ENCODE data around the gene PAK1.
A peak's percentile ranks its signal among the peaks of the same experiment; 100 is the strongest.

PAK1 gene

DNA sequence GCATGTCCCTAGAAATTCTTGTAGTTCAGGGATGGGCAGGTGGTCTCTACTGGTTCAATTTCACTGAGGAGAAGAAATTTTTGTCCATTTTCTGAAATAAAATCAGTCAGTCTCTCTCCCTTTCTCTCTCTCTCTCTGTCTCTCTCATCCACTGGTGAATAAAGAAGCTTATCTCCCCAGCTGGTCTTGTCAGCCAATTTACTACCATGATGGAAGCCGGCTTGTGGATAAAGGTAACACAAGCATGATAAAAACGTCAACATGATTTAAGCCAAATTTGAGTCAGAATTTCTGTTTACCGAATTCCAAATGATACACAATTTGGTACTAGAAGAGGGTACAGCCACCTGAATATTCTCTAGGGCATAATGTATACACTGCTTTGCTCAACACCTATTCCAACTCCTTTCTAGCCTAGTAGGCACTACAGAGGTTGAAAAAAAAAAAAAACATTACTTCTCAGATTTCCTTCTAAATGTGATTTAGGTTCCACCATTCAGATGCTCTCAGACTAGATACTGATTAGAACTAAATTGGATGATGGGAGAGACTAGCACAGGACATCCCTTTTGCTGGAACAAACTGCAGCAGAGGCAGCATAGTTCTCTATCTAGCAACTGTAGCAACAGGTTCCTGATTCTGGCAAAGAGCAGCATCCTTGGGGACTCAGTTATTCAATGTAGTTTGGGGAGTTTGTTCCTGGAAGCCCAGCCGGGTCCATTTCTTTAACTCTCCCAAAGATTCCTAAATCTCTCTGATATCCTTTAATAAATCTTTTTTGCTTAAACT lies 18.8 kb downstream of the PAK1 start:
- Histone ChIP-seq H3K27me3 (replicated peaks; ENCODE audit: control insufficient read depth, insufficient read depth, low read length) (no peaks in the 10 kb centered on the region), H3K4me3 (replicated peaks; ENCODE audit: low read depth, low read length) (no peak overlapping the region), H3K36me3 (ENCODE audit: control insufficient read depth, insufficient read depth, low read length) (no peaks in the 10 kb centered on the region)
- DNase-seq (ENCODE audit: extremely low read depth, insufficient read length), result no peak
- TF ChIP-seq, protein P1, sequence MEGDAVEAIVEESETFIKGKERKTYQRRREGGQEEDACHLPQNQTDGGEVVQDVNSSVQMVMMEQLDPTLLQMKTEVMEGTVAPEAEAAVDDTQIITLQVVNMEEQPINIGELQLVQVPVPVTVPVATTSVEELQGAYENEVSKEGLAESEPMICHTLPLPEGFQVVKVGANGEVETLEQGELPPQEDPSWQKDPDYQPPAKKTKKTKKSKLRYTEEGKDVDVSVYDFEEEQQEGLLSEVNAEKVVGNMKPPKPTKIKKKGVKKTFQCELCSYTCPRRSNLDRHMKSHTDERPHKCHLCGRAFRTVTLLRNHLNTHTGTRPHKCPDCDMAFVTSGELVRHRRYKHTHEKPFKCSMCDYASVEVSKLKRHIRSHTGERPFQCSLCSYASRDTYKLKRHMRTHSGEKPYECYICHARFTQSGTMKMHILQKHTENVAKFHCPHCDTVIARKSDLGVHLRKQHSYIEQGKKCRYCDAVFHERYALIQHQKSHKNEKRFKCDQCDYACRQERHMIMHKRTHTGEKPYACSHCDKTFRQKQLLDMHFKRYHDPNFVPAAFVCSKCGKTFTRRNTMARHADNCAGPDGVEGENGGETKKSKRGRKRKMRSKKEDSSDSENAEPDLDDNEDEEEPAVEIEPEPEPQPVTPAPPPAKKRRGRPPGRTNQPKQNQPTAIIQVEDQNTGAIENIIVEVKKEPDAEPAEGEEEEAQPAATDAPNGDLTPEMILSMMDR (IDR thresholded peaks at IDR 0.05; ENCODE audit: insufficient read depth, low read length, poor library complexity, severe bottlenecking), result no peak

DNA sequence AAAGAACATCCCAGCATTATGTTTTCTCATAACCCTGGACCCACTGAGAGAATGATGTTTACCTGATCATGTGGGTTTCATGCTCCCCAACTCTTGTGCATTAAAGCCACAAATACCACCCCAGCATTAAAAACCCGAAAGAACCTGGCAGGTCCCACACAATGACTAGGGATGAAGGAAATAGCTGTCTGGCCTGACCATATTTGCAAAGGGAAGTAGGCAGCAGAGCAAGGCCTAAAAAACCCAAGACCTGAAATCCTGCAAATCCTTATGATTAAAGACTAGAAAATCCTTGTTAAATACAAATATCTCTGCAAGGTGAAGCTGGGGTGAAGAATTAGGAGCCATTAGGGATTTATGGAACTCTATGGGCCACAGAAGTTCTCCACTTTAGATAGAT lies 23.7 kb downstream of the PAK1 start:
- TF ChIP-seq, protein P1 (IDR thresholded peaks at IDR 0.05; ENCODE audit: insufficient read depth, low read length, poor library complexity, severe bottlenecking), result no peak
- Histone ChIP-seq H3K27me3 (replicated peaks; ENCODE audit: control insufficient read depth, insufficient read depth, low read length) (no peaks in the 10 kb centered on the region), H3K36me3 (ENCODE audit: control insufficient read depth, insufficient read depth, low read length) (no peaks in the 10 kb centered on the region), H3K4me3 (replicated peaks; ENCODE audit: low read depth, low read length) (no peak overlapping the region)
- DNase-seq (ENCODE audit: extremely low read depth, insufficient read length), result no peak

DNA sequence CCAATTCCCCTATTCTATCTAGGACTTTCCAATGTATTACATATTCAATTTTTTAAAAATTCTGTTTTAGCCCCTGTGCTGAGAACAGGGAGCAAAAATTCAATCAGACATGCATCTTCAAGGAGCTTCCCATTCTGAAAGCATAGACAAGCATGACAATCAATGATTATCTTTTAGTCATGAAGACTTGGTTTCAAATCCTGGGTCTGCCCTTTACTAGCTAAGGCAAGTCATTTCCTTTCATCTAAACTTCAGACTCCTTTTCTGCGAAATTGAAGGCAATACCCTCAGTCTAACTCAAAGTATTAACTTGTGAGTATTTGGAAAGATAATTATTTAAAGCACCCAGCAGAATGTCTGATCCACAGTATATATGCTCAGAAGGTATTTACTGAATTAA lies 24.1 kb downstream of the PAK1 start:
- Histone ChIP-seq H3K4me3 (replicated peaks; ENCODE audit: low read depth, low read length) (peak overlapping the region; percentile 13; the same call in 1 of the 2 replicates), H3K27me3 (replicated peaks; ENCODE audit: control insufficient read depth, insufficient read depth, low read length) (no peaks in the 10 kb centered on the region), H3K36me3 (ENCODE audit: control insufficient read depth, insufficient read depth, low read length) (no peaks in the 10 kb centered on the region)
- TF ChIP-seq, protein P1 (IDR thresholded peaks at IDR 0.05; ENCODE audit: insufficient read depth, low read length, poor library complexity, severe bottlenecking), result no peak
- no peak for DNase-seq (ENCODE audit: extremely low read depth, insufficient read length)

DNA sequence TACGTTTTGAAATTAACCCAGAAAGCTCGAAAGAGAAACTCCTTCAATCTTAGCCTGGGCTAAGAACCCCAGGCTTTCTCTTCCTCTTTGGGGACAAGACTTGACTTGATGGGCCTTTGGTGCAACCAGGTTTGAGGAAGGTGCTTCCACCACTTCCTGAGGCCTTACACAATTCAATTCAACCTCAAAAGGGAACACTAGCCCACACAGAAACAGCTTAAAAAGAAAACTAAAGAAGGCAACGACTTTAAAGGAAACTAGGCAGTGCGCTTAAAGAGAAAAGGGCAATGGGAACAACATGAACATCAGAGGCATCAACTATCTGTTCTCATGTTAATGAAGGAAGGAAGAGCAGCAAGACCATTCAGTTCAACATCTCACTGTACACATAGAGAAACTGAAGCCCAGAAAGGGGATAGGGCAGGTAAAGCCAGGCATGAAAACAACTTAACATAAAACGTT lies 24.8 kb downstream of the PAK1 start:
- Histone ChIP-seq H3K4me3 (replicated peaks; ENCODE audit: low read depth, low read length) (peak overlapping the region; percentile 37), H3K36me3 (ENCODE audit: control insufficient read depth, insufficient read depth, low read length) (no peaks in the 10 kb centered on the region), H3K27me3 (replicated peaks; ENCODE audit: control insufficient read depth, insufficient read depth, low read length) (no peaks in the 10 kb centered on the region)
- peak; percentile 51 for DNase-seq (ENCODE audit: extremely low read depth, insufficient read length)
- TF ChIP-seq, protein P1 (IDR thresholded peaks at IDR 0.05; ENCODE audit: insufficient read depth, low read length, poor library complexity, severe bottlenecking), result no peak

DNA sequence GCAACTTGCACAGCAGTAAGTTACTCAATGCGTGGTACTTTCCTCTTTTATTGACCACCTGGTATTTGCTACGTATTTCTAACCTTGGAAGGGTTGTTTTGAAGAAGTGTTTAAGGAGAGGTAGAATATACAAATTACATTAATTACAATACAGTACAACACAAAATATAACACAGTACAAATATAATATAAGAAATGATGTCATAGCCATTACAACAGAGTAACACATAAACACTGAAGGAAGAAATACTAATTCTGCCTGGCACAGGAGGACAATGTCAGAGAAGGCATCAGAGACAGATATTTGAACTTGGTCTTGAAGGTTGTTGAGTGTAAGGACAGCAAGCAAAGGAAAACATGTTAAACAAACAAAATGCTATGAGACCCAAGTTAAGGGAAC lies 25.6 kb downstream of the PAK1 start:
- DNase-seq (ENCODE audit: extremely low read depth, insufficient read length), result no peak
- no peaks in the 10 kb centered on the region for H3K36me3 ChIP-seq (ENCODE audit: control insufficient read depth, insufficient read depth, low read length)
- TF ChIP-seq, protein P1 (IDR thresholded peaks at IDR 0.05; ENCODE audit: insufficient read depth, low read length, poor library complexity, severe bottlenecking), result no peak
- no peak overlapping the region for H3K4me3 ChIP-seq (replicated peaks; ENCODE audit: low read depth, low read length)
- no peaks in the 10 kb centered on the region for H3K27me3 ChIP-seq (replicated peaks; ENCODE audit: control insufficient read depth, insufficient read depth, low read length)
